Measurements from ENCODE around the gene GLI1.

The GLI1 gene

DNA sequence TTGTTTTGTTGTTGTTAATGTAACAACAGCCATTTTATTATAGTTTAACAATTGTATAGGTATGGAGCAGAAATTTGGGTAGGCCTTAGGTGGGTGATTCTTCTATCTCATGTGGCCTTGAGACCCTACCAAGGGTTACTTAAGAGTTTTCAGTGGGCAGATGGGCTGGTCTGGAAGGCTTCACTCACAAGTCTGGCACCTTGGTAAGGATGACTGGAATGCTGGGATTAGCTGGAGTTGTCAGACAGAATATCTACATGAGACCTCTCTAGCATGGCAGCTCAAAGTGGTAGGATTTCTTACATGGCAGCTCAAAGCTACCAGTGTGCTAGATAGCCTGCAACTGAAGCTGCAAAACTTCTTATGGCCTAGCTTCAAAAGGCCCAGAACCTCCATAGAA is 26.1 kb downstream of the GLI1 start:
- 0 out of 2 replicates have a peak overlapping the region, but pooled peaks have one; percentile 6 for H2AFZ ChIP-seq (ENCODE audit: low read depth, low read length)
- H3K4me1 ChIP-seq (ENCODE audit: insufficient read depth, low read length), result peaks cover 28% of the 10 kb centered on the region
- no peak overlapping the region for H3K9ac ChIP-seq (ENCODE audit: low read depth, low read length)
- peaks cover 22% of the 10 kb centered on the region for H3K36me3 ChIP-seq (ENCODE audit: insufficient read depth, low read length)
- no peak for DNase-seq
- H3K27ac ChIP-seq (ENCODE audit: low read length), result no peak overlapping the region
- no peak overlapping the region for H3K4me3 ChIP-seq (ENCODE audit: low read depth in 1 of 2, low read length in 2 of 2)
- peaks cover 29% of the 10 kb centered on the region for H3K79me2 ChIP-seq (ENCODE audit: insufficient read depth, low read length)
- no peak for ATAC-seq (ENCODE audit: insufficient read depth, low read depth)
- no peaks in the 10 kb centered on the region for H3K27me3 ChIP-seq (ENCODE audit: insufficient read depth, low read length, poor library complexity)
- TF ChIP-seq, protein P1, sequence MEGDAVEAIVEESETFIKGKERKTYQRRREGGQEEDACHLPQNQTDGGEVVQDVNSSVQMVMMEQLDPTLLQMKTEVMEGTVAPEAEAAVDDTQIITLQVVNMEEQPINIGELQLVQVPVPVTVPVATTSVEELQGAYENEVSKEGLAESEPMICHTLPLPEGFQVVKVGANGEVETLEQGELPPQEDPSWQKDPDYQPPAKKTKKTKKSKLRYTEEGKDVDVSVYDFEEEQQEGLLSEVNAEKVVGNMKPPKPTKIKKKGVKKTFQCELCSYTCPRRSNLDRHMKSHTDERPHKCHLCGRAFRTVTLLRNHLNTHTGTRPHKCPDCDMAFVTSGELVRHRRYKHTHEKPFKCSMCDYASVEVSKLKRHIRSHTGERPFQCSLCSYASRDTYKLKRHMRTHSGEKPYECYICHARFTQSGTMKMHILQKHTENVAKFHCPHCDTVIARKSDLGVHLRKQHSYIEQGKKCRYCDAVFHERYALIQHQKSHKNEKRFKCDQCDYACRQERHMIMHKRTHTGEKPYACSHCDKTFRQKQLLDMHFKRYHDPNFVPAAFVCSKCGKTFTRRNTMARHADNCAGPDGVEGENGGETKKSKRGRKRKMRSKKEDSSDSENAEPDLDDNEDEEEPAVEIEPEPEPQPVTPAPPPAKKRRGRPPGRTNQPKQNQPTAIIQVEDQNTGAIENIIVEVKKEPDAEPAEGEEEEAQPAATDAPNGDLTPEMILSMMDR (IDR thresholded peaks at IDR 0.05; ENCODE audit: borderline replicate concordance, extremely low read depth, low read length, poor library complexity, severe bottlenecking), result no peak
- no peak for TF ChIP-seq EZH2 (IDR thresholded peaks at IDR 0.05; ENCODE audit: borderline replicate concordance, low read depth, low read length, severe bottlenecking)
- H3K4me2 ChIP-seq (ENCODE audit: insufficient read depth, low read length), result no peak overlapping the region
- H4K20me1 ChIP-seq (ENCODE audit: insufficient read depth, low read length), result peaks cover 20% of the 10 kb centered on the region
- H3K9me3 ChIP-seq (ENCODE audit: insufficient read depth, low read length, severe bottlenecking), result no peaks in the 10 kb centered on the region

DNA sequence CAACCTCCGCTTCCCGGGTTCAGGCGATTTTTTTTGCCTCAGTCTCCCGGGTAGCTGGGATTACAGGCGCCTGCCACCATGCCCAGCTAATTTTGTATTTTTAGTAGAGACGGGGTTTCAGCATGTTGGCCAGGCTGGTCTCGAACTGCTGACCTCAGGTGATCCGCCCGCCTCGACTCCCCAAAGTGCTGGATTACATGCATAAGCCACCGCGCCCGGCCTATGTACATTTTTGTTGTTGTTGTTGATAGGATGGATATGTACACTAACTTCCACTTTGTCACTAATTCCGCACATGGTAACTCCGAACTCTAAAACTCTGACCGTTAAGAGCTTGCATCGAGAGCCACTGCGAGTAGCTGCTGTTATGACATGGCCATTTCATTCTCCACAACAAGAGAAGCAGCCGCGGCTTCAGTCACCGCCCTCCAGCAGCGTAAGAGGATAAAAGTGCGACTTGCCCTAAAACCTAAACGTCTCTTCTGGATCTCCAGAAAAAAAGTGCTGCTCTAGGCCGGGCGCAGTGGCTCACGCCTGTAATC is 27.5 kb downstream of the GLI1 start:
- no peak; the same call in 2 of the 3 replicates for ATAC-seq (ENCODE audit: insufficient read depth, low read depth)
- H3K4me2 ChIP-seq (ENCODE audit: insufficient read depth, low read length), result peak overlapping the region; percentile 92
- no peaks in the 10 kb centered on the region for H3K27me3 ChIP-seq (ENCODE audit: insufficient read depth, low read length, poor library complexity)
- no peak for DNase-seq
- peaks cover 28% of the 10 kb centered on the region for H3K4me1 ChIP-seq (ENCODE audit: insufficient read depth, low read length)
- TF ChIP-seq EZH2 (IDR thresholded peaks at IDR 0.05; ENCODE audit: borderline replicate concordance, low read depth, low read length, severe bottlenecking), result no peak
- TF ChIP-seq, protein P1 (IDR thresholded peaks at IDR 0.05; ENCODE audit: borderline replicate concordance, extremely low read depth, low read length, poor library complexity, severe bottlenecking), result no peak
- H3K36me3 ChIP-seq (ENCODE audit: insufficient read depth, low read length), result peaks cover 36% of the 10 kb centered on the region
- peaks cover 25% of the 10 kb centered on the region for H4K20me1 ChIP-seq (ENCODE audit: insufficient read depth, low read length)
- H3K27ac ChIP-seq (ENCODE audit: low read length), result peak overlapping the region; percentile 70
- H3K79me2 ChIP-seq (ENCODE audit: insufficient read depth, low read length), result peaks cover 39% of the 10 kb centered on the region
- peak overlapping the region; percentile 67 for H2AFZ ChIP-seq (ENCODE audit: low read depth, low read length)
- no peaks in the 10 kb centered on the region for H3K9me3 ChIP-seq (ENCODE audit: insufficient read depth, low read length, severe bottlenecking)
- H3K9ac ChIP-seq (ENCODE audit: low read depth, low read length), result peak overlapping the region; percentile 80
- peak overlapping the region in 1 of 2 experiments; percentile 83; a peak in 2 of 4 replicates for H3K4me3 ChIP-seq (ENCODE audit: low read depth in 1 of 2, low read length in 2 of 2)

DNA sequence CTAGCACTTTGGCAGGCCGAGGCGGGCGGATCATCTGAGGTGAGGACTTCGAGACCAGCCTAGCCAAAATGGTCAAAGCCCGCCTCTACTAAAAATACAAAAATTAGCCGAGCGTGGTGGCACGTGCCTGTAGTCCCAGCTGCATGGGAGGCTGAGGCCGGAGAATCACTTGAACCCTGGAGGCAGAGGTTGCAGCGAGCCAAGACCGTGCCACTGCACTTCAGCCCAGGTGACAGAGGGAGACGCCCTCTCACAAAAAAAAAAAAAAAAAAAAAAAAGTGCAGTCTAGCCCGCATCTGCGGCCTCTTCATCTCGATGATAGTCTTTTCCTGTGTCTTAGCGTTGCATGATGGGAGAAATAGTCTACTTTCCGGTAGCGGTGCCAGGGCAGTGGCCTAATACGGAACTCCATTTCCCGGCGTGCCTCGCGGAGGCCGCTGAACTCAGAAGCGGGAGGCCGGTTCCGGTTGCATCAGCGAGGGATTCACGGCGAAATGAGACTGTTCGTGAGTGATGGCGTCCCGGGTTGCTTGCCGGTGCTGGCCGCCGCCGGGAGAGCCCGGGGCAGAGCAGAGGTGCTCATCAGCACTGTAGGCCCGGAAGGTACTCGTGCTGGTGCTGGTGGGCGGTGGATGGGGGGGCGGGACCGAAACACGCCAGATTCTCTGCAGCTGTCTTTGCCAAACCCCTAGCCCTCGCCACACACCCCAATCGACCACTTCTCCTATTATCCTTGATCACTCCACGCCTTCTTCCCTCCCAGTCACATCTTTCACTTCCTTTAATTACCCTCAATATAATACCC is 28.2 kb downstream of the GLI1 start, which contains the start of gene MARS1:
Gene MARS1 (plus strand): TSS at position 472 of the 805 bp plus-strand sequence. CDS start 23 bp downstream, at position 495.
- Histone ChIP-seq H2AFZ (ENCODE audit: low read depth, low read length) (peak within 1 kb of the TSS; percentile 67), H3K27me3 (ENCODE audit: insufficient read depth, low read length, poor library complexity) (no peaks in the 10 kb centered on the region), H3K4me1 (ENCODE audit: insufficient read depth, low read length) (peaks cover 28% of the 10 kb centered on the region), H3K9me3 (ENCODE audit: insufficient read depth, low read length, severe bottlenecking) (no peaks in the 10 kb centered on the region), H3K79me2 (ENCODE audit: insufficient read depth, low read length) (peaks cover 43% of the 10 kb centered on the region), H3K4me2 (ENCODE audit: insufficient read depth, low read length) (peak within 1 kb of the TSS; percentile 92), H3K9ac (ENCODE audit: low read depth, low read length) (peak within 1 kb of the TSS; percentile 80), H3K27ac (ENCODE audit: low read length) (peak within 1 kb of the TSS; percentile 83), H4K20me1 (ENCODE audit: insufficient read depth, low read length) (peaks cover 28% of the 10 kb centered on the region), H3K36me3 (ENCODE audit: insufficient read depth, low read length) (peaks cover 41% of the 10 kb centered on the region), H3K4me3 (ENCODE audit: low read depth in 1 of 2, low read length in 2 of 2) (peak within 1 kb of the TSS; percentile 83 to 84)
- TF ChIP-seq, protein P1 (IDR thresholded peaks at IDR 0.05; ENCODE audit: borderline replicate concordance, extremely low read depth, low read length, poor library complexity, severe bottlenecking), result peak; percentile 59
- no peak for TF ChIP-seq EZH2 (IDR thresholded peaks at IDR 0.05; ENCODE audit: borderline replicate concordance, low read depth, low read length, severe bottlenecking)
- peak; percentile 95 for DNase-seq
- peak; percentile 98 for ATAC-seq (ENCODE audit: insufficient read depth, low read depth)
